GM12892 (cell line): ENCODE measurements around the gene DGCR2.

Experiments
- POLR2A ChIP-seq: IDR thresholded peaks from 2 replicates; pipeline ENCODE4 v1.6.1; 2011; ENCODE audit warnings: low read depth, low read length, control low read depth
- POLR2AphosphoS5 ChIP-seq: IDR thresholded peaks from 2 replicates; pipeline ENCODE4 v1.6.1; 2011; ENCODE audit warnings: low read depth, low read length, control low read depth

DNA sequence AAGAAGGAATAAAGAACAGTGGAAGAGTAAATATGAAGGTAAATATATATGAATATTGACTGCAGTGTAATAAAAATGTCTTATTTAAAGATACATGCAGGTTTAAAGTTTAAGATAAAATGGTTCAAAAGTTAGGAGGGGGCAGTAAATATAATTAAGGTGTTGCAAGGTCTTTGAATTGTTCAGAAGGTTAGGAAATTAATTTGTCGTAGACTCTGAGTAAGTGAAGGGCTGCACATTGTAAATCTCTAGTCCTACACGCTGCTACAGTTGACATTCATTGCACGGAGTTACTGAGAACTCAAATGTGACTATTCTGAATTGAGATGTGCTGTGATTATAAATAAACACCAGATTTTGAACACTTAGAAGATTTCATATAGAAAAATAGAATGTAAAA lies 116.3 kb downstream of the DGCR2 start:
- TF ChIP-seq POLR2A (no peak), POLR2AphosphoS5 (no peak)
